ENCODE results near the gene PI4KA.

PI4KA gene

DNA sequence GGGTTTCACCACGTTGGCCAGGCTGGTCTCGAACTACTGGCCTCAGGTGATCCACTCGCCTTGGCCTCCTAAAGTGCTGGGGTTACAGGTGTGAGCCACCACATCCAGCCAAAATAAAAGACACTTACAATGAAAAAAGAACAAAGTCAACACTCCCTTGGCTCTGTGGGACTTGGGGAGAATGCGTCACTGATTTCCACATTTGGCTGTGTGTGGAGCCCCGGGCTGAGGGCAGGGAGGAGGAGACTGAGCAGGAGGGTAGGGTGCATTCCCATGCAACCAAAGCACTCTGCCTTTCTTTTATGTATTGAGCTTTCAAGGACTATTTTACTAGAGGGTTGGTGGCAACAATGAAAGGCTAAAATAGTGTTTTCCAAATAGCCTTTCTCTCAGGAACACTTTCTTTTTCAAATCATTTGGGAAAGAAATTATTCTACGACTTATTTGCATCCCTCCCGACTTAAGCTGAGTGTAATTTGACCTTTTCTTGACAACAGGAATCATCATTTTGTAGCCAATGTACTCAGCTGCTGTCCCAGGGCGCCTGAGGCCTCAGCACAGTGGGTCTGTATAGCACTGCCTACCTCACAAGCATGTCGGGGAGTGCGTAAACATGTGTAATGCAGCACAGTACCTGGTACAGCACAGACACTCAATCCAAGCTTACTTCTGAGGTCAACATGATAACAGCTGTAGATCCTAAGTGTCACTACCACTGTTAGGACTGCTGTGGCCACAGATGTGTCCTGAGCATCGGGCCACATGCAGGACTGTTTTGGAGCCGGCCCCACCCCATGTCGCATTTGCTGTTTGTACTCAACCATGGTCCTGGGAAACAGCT, 94.8 kb downstream of the PI4KA start:
- ATAC-seq: no peak

DNA sequence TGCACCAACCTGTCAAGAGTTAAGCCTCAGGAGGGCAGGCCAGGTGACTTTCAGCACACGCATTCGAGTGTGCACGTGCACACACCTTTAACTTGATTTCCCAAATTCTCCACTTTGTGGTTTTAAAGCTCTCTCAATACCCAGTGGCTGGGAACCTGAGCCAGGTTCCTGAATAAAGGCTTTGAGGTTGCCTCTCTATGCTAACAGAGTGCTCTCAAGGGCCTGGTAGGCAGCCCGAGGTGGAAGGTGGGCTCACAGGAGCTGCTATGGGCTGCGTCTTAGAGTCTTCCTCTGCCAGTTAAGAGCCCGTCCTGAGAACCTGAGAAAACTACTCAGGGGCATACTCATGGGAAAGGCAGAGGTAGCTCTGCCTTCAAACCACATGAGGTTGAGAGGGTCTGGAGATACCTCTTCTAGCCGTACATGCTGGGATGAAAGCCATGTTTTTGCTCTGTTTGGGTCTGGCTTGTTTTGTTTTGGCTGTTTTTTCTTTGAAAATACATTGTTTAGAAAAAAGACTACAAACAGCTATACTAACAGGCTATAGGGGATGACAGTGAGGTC, 96.3 kb downstream of the PI4KA start:
- TF ChIP-seq PPARA (CRISPR knock-in tag; IDR thresholded peaks at IDR 0.05; ENCODE audit: borderline replicate concordance): no peak
- TF ChIP-seq, protein P1, sequence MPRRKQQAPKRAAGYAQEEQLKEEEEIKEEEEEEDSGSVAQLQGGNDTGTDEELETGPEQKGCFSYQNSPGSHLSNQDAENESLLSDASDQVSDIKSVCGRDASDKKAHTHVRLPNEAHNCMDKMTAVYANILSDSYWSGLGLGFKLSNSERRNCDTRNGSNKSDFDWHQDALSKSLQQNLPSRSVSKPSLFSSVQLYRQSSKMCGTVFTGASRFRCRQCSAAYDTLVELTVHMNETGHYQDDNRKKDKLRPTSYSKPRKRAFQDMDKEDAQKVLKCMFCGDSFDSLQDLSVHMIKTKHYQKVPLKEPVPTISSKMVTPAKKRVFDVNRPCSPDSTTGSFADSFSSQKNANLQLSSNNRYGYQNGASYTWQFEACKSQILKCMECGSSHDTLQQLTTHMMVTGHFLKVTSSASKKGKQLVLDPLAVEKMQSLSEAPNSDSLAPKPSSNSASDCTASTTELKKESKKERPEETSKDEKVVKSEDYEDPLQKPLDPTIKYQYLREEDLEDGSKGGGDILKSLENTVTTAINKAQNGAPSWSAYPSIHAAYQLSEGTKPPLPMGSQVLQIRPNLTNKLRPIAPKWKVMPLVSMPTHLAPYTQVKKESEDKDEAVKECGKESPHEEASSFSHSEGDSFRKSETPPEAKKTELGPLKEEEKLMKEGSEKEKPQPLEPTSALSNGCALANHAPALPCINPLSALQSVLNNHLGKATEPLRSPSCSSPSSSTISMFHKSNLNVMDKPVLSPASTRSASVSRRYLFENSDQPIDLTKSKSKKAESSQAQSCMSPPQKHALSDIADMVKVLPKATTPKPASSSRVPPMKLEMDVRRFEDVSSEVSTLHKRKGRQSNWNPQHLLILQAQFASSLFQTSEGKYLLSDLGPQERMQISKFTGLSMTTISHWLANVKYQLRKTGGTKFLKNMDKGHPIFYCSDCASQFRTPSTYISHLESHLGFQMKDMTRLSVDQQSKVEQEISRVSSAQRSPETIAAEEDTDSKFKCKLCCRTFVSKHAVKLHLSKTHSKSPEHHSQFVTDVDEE (CRISPR knock-in tag; IDR thresholded peaks at IDR 0.05): no peak
- no peak for TF ChIP-seq ZNF70 (CRISPR knock-in tag; IDR thresholded peaks at IDR 0.05)
- no peak for ATAC-seq

More for the DNA sequence above, 94.8 kb downstream of the PI4KA start:
- no peak for TF ChIP-seq ZNF8 (CRISPR knock-in tag; IDR thresholded peaks at IDR 0.05)
- no peak for TF ChIP-seq ZC3H10 (CRISPR knock-in tag; IDR thresholded peaks at IDR 0.05)
- no peak for TF ChIP-seq OSR1 (CRISPR knock-in tag; IDR thresholded peaks at IDR 0.05)
- no peak for TF ChIP-seq ZFP30 (CRISPR knock-in tag; IDR thresholded peaks at IDR 0.05)
- TF ChIP-seq TCF4 (CRISPR knock-in tag; IDR thresholded peaks at IDR 0.05; ENCODE audit: borderline replicate concordance): no peak
- TF ChIP-seq ARNTL (CRISPR knock-in tag; IDR thresholded peaks at IDR 0.05; ENCODE audit: borderline replicate concordance, low read depth): no peak
- no peak for TF ChIP-seq ZNF70 (CRISPR knock-in tag; IDR thresholded peaks at IDR 0.05)
- TF ChIP-seq PPARA (CRISPR knock-in tag; IDR thresholded peaks at IDR 0.05; ENCODE audit: borderline replicate concordance): no peak
- TF ChIP-seq TOX (CRISPR knock-in tag; IDR thresholded peaks at IDR 0.05; ENCODE audit: borderline replicate concordance): no peak
- TF ChIP-seq ZFP3 (CRISPR knock-in tag; IDR thresholded peaks at IDR 0.05): no peak
- TF ChIP-seq BACH2 (CRISPR knock-in tag; IDR thresholded peaks at IDR 0.05; ENCODE audit: borderline replicate concordance): no peak
- TF ChIP-seq, protein P2, sequence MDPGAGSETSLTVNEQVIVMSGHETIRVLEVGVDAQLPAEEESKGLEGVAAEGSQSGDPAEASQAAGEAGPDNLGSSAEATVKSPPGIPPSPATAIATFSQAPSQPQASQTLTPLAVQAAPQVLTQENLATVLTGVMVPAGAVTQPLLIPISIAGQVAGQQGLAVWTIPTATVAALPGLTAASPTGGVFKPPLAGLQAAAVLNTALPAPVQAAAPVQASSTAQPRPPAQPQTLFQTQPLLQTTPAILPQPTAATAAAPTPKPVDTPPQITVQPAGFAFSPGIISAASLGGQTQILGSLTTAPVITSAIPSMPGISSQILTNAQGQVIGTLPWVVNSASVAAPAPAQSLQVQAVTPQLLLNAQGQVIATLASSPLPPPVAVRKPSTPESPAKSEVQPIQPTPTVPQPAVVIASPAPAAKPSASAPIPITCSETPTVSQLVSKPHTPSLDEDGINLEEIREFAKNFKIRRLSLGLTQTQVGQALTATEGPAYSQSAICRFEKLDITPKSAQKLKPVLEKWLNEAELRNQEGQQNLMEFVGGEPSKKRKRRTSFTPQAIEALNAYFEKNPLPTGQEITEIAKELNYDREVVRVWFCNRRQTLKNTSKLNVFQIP (CRISPR knock-in tag; IDR thresholded peaks at IDR 0.05; ENCODE audit: borderline replicate concordance, low read depth): no peak
- TF ChIP-seq, protein P3, sequence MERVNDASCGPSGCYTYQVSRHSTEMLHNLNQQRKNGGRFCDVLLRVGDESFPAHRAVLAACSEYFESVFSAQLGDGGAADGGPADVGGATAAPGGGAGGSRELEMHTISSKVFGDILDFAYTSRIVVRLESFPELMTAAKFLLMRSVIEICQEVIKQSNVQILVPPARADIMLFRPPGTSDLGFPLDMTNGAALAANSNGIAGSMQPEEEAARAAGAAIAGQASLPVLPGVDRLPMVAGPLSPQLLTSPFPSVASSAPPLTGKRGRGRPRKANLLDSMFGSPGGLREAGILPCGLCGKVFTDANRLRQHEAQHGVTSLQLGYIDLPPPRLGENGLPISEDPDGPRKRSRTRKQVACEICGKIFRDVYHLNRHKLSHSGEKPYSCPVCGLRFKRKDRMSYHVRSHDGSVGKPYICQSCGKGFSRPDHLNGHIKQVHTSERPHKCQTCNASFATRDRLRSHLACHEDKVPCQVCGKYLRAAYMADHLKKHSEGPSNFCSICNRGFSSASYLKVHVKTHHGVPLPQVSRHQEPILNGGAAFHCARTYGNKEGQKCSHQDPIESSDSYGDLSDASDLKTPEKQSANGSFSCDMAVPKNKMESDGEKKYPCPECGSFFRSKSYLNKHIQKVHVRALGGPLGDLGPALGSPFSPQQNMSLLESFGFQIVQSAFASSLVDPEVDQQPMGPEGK (CRISPR knock-in tag; IDR thresholded peaks at IDR 0.05; ENCODE audit: borderline replicate concordance): no peak
- TF ChIP-seq ZNF565 (CRISPR knock-in tag; conservative IDR thresholded peaks at IDR 0.05; ENCODE audit: low read depth): no peak
- no peak for TF ChIP-seq CSDC2 (CRISPR knock-in tag; IDR thresholded peaks at IDR 0.05)

DNA sequence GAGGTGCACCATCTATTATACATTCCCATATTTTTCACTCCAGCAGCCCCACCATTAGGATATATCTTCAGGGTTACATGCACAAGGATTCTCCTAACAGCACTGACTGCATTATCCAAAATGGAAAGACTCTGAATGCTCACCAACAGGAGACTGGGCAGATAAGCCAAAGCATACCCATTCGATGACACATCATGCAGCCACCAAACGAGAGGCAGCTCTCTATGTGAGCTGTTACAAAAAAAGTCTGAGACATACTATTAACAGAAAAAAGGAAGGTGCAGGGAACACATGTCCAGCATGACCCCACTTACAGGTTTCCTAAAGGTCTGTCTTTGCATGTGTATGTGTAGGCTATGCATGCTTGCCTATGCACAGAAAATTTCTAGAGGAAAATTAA, 97.1 kb downstream of the PI4KA start:
- 0 out of 3 replicates have a peak, but pooled peaks have one; percentile 36 for ATAC-seq
- TF ChIP-seq CSDC2 (CRISPR knock-in tag; IDR thresholded peaks at IDR 0.05) (no peak), ZFP3 (CRISPR knock-in tag; IDR thresholded peaks at IDR 0.05) (no peak), SNAI2 (CRISPR knock-in tag; IDR thresholded peaks at IDR 0.05) (no peak)
- TF ChIP-seq, protein P2 (CRISPR knock-in tag; IDR thresholded peaks at IDR 0.05; ENCODE audit: borderline replicate concordance, low read depth): no peak
- TF ChIP-seq, protein P3 (CRISPR knock-in tag; IDR thresholded peaks at IDR 0.05; ENCODE audit: borderline replicate concordance): no peak

Data from SK-N-SH treated with all-trans-retinoic acid at 6 μM for 48 hours (cell line).